ENCODE measurements around the gene SUPT6H.

DNA sequence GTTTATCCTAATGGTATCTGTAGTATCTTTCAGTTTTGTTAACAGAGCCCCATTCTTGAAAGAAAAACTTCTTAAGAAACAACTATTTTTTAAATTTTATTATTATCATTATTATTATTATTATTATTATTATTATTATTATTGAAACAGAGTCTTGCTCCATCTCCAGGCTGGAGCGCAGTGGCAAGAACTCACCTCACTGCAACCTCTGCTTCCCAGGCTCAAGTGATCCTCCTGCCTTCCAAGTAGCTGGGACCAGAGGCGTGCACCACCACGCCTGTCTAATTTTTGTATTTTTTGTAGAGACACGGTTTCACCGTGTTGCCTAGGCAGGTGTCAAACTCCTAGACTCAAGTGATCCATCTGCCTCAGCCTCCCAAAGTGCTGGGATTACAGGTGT lies 23.4 kb downstream of the SUPT6H start:
- TF ChIP-seq CTCF (IDR thresholded peaks at IDR 0.05), result no peak
- no peak for TF ChIP-seq POLR2A (IDR thresholded peaks at IDR 0.05)
